NCI-H2196 treated with DMSO at 0.1 percent for 48 hours (cell line): Measurements from ENCODE around the gene SERPINH1.
A peak's percentile ranks its signal among the peaks of the same experiment; 100 is the strongest.
"Not testable (repeated sequence)": the region's sequence is repeated elsewhere in the genome, so short reads cannot be mapped to it uniquely, and the experiment has no call there.

Experiments used
- DNase-seq: peaks from one replicate; lab custom pipeline; 2025; ENCODE audit not compliant: unreplicated experiment; lab: John Stamatoyannopoulos, UW

The SERPINH1 gene

GRCh38 chr11:75572744-75573143, 10.7 kb downstream of the SERPINH1 start:
- no peak for DNase-seq

GRCh38 chr11:75574698-75575602, 12.9 kb downstream of the SERPINH1 start:
- DNase-seq: no peak

GRCh38 chr11:75576017-75576416, 14.0 kb downstream of the SERPINH1 start:
- no peak for DNase-seq

DNA sequence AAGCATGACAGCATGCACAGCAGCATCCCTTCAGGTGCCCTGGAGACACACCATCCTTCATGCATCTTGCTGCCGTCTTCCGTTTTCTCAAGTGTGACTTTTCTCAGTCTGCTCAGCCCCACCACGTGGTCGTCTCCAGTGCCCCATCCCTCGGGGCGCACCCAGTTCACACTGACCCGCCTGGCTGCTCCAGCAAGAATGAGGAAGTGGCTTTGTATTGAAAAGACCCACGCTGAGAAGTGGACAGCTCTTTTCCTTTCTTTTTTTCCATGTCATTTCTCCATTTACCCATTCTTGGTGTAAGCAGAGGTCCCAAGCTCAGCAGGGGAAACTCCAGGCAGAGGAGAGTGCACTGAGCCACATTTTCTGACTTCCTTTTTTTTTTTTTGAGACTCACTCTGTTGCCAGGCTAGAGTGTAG, 14.5 kb downstream of the SERPINH1 start:
- no peak for DNase-seq

- DNase-seq: no peak
These were observed 15.2 kb downstream of the SERPINH1 start for GRCh38 chr11:75577207-75577606.

- DNase-seq: no peak
These were observed 16.9 kb downstream of the SERPINH1 start for GRCh38 chr11:75578977-75579376.

- DNase-seq: no peak
These were observed 17.8 kb downstream of the SERPINH1 start for GRCh38 chr11:75579841-75580240.

DNA sequence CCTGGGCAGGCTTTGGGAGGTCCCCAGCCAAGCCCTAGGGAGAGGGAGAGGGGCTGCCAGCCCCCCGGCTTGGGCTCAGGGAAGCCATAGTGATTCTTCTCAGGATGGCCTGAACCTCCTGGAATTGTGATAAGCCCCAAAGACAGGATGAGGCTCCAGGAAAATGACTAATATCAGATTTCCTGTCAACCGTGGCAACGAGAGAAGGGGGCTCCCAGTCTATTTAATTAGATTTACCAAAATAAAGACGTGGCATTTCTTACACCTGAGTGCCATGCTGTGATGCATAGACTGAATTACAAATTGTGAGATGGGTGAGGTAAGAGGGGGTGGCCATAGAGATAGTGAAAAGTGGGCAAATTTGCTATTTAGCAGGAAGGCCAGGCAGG, 20.4 kb downstream of the SERPINH1 start:
- DNase-seq: no peak

- DNase-seq: peak; percentile 12
These were observed 21.1 kb downstream of the SERPINH1 start for GRCh38 chr11:75582895-75583717.

GRCh38 chr11:75583718-75584658, 21.9 kb downstream of the SERPINH1 start:
- DNase-seq: no peak

- DNase-seq: not testable (repeated sequence)
These were observed 22.7 kb downstream of the SERPINH1 start for GRCh38 chr11:75584659-75585292.

GRCh38 chr11:75585293-75585670, 23.2 kb downstream of the SERPINH1 start:
- DNase-seq: no peak

DNA sequence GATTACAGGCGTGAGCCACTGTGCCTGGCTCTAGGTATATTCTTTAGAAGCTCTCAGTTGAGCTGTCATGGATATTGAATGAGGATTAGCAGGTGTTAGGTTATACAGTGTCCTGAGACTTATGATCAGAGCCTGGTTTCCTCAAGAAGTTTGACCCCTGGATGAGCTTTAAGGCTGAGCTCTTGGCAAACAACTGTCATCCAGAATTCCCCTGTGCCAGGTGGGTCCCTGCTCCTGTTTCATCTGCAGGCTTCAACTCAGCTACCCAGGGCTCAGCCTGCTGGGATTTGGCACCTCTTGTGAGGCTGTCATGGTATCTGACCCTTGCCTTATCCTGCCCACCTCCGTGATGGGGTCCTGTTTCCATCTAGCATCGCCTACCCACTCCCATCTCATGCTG, 24.3 kb downstream of the SERPINH1 start:
- no peak for DNase-seq

- DNase-seq: no peak
These were observed 26.0 kb downstream of the SERPINH1 start for GRCh38 chr11:75588051-75588481.

- no peak for DNase-seq
These were observed 27.0 kb downstream of the SERPINH1 start for GRCh38 chr11:75589051-75589450.

DNA sequence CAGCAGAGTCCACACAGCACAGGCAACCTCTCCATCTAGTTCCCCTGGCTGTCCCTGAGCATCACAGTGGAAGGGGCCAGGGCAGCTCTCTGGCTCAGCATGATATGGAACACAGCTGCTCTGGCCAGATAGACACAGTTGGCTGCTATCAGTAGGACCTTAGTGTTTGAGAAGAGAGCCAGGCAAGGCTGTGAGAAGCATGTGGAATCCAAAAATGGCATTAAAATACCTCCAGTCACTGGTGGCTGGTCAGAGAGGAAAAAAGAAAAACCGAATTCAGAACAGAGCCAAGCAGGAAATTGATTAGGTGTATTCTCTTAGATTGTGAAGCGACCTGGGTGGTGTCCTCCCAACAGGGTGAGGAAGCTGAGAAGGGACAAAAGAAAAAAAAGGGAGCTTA, 27.9 kb downstream of the SERPINH1 start:
- DNase-seq: no peak

- DNase-seq: no peak
These were observed 29.3 kb downstream of the SERPINH1 start for GRCh38 chr11:75591371-75591770.

- no peak for DNase-seq
These were observed 29.9 kb downstream of the SERPINH1 start for GRCh38 chr11:75591966-75592365.

DNA sequence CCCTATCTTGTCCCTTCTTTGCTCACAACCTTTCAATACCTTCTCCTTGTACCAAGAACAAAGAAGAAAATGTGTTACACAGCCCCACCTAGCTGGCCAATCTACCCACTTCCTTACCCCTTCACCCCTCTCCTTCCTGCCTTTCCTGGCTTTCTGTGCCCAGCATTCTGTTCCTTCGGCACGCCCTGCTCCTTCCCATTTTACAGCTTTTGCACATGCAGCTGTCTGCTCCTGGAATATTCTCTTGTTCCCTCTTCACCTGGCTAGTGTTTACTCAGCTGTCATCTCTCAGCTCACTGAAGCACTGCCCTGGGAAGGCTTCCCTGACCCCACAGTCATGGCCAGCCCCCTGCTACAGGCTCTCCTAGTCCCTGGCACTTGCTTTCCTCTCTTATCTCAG, 30.7 kb downstream of the SERPINH1 start:
- peak; percentile 63 for DNase-seq

- peak; percentile 54 for DNase-seq
These were observed 31.3 kb downstream of the SERPINH1 start for GRCh38 chr11:75593286-75593915.
